Endothelial cell (in vitro differentiated cells): ENCODE measurements around the gene CD80. TPM values are rescaled to one million over a fixed set of nuclear protein-coding genes. Genes with fewer than 3 reads are reported as not detected.

ENCODE experiments used
- DNase-seq: peaks from one replicate; pipeline ENCODE4 v3.0.0; 2021; ENCODE audit warnings: low spot score
- H3K27ac Mint-ChIP-seq: one replicate; pipeline ENCODE4 v1.8.0; 2021; ENCODE audit warnings: mixed read lengths, inconsistent platforms; ENCODE audit not compliant: unreplicated experiment
- H3K27me3 Mint-ChIP-seq: one replicate; pipeline ENCODE4 v1.8.0; 2021; ENCODE audit warnings: mild to moderate bottlenecking, moderate library complexity, mixed read lengths, inconsistent platforms; ENCODE audit not compliant: unreplicated experiment
- H3K36me3 Mint-ChIP-seq: one replicate; pipeline ENCODE4 v1.8.0; 2021; ENCODE audit warnings: mild to moderate bottlenecking, low read depth, mixed read lengths, inconsistent platforms; ENCODE audit not compliant: unreplicated experiment
- H3K4me1 Mint-ChIP-seq: one replicate; pipeline ENCODE4 v1.8.0; 2021; ENCODE audit warnings: mild to moderate bottlenecking, mixed read lengths, inconsistent platforms; ENCODE audit not compliant: unreplicated experiment
- H3K4me3 Mint-ChIP-seq: one replicate; pipeline ENCODE4 v1.8.0; 2021; ENCODE audit warnings: mild to moderate bottlenecking, mixed read lengths, inconsistent platforms; ENCODE audit not compliant: unreplicated experiment
- H3K9me3 Mint-ChIP-seq: one replicate; pipeline ENCODE4 v1.8.0; 2021; ENCODE audit warnings: mixed read lengths, inconsistent platforms; ENCODE audit not compliant: unreplicated experiment
- total RNA-seq: library from RNA; stranded (reverse); fragmentation: NEBNext Ultra II Directional; extraction: Animal tissue kit (Norgen Biotek cat#: 25700); gene quantifications from one replicate; pipeline ENCODE4 v1.2.1, GENCODE V29; 2021; ENCODE audit not compliant: unreplicated experiment
- TF ChIP-seq, protein P1 (sequence below): fragments of 200-600 bp; sonication (generic); IDR thresholded peaks from one replicate; pipeline ENCODE4 v1.5.0; 2021; ENCODE audit warnings: antibody characterized with exemption; ENCODE audit not compliant: unreplicated experiment

Gene CD80
- total RNA-seq, 1 donor from 2014 or later: not detected

DNA sequence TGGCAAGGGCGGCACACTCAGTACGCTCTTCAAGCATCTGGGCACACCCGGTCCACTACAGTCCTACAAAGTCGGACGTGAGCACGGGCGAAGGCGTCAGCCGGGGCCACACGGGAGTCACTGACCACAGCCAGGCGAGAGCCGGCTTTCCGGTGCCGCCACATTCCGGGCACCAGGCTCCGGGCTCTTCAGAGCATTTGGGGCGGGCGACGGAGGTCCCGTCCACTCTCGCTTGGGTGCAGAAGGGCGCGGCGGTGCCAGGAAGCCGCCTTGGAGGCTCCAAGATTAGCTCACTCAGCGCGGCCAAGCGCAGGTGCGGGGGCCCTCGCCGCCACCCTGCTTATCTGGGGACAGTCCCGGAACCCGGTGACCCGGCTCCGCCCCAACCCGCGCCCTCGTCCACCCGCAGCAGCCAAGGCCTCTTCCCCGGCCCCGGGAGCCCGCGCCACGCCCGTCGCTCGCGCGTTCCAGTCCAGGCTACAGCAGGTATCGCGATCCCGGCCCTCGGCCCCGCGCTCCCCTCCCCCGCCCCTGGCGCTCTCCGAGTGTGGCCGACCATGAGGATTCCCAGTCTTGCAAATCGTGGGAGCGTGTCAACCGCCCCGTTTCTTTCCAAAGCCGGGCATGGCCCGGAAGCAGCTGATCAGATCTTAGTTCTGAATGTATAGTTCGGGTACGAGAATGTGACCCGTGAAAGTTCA lies 20.1 kb upstream of the CD80 start, which contains the start of gene ADPRH:
Gene ADPRH (plus strand): TSS at position 127 of the 701 bp plus-strand sequence. CDS start 2,678 bp downstream, outside the sequence.
- DNase-seq: peak; percentile 76
- H3K27ac Mint-ChIP-seq: peak within 1 kb of the TSS; percentile 91
- peaks cover 5% of the 10 kb centered on the region for H3K36me3 Mint-ChIP-seq
- peaks cover 3% of the 10 kb centered on the region for H3K4me1 Mint-ChIP-seq
- no peaks in the 10 kb centered on the region for H3K9me3 Mint-ChIP-seq
- peaks cover 6% of the 10 kb centered on the region for H3K27me3 Mint-ChIP-seq
- peak within 1 kb of the TSS; percentile 90 for H3K4me3 Mint-ChIP-seq
- TF ChIP-seq, protein P1, sequence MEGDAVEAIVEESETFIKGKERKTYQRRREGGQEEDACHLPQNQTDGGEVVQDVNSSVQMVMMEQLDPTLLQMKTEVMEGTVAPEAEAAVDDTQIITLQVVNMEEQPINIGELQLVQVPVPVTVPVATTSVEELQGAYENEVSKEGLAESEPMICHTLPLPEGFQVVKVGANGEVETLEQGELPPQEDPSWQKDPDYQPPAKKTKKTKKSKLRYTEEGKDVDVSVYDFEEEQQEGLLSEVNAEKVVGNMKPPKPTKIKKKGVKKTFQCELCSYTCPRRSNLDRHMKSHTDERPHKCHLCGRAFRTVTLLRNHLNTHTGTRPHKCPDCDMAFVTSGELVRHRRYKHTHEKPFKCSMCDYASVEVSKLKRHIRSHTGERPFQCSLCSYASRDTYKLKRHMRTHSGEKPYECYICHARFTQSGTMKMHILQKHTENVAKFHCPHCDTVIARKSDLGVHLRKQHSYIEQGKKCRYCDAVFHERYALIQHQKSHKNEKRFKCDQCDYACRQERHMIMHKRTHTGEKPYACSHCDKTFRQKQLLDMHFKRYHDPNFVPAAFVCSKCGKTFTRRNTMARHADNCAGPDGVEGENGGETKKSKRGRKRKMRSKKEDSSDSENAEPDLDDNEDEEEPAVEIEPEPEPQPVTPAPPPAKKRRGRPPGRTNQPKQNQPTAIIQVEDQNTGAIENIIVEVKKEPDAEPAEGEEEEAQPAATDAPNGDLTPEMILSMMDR: no peak

DNA sequence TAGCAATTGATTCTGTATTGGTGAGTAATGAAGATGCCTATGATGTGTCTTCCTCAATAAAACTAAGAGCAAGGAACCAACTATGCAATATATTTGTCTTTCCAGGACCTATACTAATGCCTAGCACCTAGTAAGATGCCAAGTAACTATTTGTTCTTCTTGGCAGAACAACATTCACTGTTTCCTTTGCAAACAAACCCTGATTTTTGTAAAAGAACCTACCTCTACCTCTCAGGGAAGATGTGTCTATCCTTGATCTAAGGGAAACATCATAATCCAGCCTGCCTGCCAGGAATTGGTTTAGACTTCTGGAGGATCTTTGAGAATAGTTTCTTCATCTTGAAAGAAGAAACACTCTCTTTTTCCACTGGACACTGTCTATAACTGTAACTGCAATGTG lies 16.1 kb upstream of the CD80 start:
- no peaks in the 10 kb centered on the region for H3K36me3 Mint-ChIP-seq
- H3K27me3 Mint-ChIP-seq: peaks cover 6% of the 10 kb centered on the region
- no peak overlapping the region for H3K27ac Mint-ChIP-seq
- H3K9me3 Mint-ChIP-seq: no peaks in the 10 kb centered on the region
- H3K4me3 Mint-ChIP-seq: no peak overlapping the region
- TF ChIP-seq, protein P1: no peak
- H3K4me1 Mint-ChIP-seq: peaks cover 5% of the 10 kb centered on the region
- no peak for DNase-seq

DNA sequence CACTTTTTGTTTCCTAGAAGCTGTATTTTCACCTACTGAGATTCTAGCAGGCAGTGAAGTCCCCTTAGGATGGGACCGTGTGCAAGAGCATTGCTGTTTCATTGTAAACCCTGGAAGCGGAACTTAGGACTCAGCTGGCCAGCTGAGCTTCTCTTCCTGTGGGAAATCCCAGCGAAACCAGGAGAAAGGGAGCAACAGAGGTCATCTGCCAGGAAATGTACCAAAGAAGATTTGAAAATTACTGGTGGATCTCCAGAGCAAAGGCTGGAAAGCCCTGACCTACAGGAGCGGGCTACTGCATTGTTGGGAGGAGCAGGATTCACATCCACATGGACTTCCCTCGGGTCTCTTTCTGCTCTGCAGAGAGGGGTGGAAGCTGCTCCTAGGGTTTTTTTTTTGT lies 12.3 kb upstream of the CD80 start:
- Mint-ChIP-seq H3K27me3 (peaks cover 4% of the 10 kb centered on the region), H3K27ac (no peak overlapping the region), H3K9me3 (no peaks in the 10 kb centered on the region), H3K4me3 (no peak overlapping the region), H3K36me3 (peaks cover 4% of the 10 kb centered on the region), H3K4me1 (peaks cover 2% of the 10 kb centered on the region)
- TF ChIP-seq, protein P1: no peak
- DNase-seq: no peak

DNA sequence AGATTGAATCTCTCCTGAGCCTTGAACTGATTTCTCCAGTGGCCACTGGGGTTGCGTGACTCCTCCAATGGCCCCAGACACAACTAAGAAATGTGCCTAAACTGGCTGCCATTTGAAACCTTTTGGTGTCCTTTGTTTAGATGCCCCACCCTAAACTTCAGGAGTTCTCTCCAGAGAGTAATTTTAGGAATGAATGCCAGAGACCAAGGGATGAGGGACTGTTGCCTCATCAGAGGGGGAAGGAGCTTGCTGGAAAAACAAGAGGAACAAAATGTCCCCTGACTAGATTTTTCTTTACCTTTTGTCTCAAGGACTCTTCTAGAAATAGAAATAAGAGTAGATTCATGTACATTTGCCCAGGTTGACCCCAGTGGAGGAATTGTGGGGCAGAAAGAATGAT lies 11.8 kb upstream of the CD80 start:
- Mint-ChIP-seq H3K36me3 (peaks cover 4% of the 10 kb centered on the region), H3K27ac (no peak overlapping the region), H3K9me3 (no peaks in the 10 kb centered on the region), H3K4me3 (no peak overlapping the region), H3K27me3 (peaks cover 4% of the 10 kb centered on the region), H3K4me1 (peaks cover 2% of the 10 kb centered on the region)
- TF ChIP-seq, protein P1: no peak
- no peak for DNase-seq

DNA sequence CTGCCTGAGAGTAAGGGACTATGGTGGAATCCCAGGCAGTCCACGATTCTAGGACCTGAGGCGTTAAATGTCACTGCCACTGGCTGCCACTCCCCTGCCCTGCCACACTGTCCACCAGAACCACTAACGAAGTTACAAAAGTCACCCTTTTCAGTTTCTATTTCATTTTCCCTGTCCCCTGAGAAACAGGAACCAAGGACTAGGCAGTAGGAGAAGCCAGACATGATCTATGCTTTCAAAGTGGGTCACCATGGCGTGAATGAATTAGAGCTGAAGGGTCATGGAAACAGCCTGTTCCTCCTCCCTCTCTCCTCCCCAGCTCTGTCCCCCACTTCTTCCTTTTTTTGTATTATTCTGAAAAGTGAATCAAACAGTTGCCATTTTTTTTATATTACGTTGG lies 10.8 kb upstream of the CD80 start:
- Mint-ChIP-seq H3K27ac (no peak overlapping the region), H3K27me3 (peaks cover 4% of the 10 kb centered on the region), H3K4me3 (no peak overlapping the region), H3K4me1 (peaks cover 2% of the 10 kb centered on the region), H3K36me3 (peaks cover 4% of the 10 kb centered on the region), H3K9me3 (no peaks in the 10 kb centered on the region)
- DNase-seq: no peak
- TF ChIP-seq, protein P1: no peak
